GM12873 (cell line): ENCODE measurements around the gene LHX5.

Source experiments
- TF ChIP-seq, protein P1 (sequence below): IDR thresholded peaks from 2 replicates; pipeline ENCODE4 v1.5.1; 2012; ENCODE audit warnings: low read depth, mild to moderate bottlenecking, moderate library complexity, low read length, control low read depth; ENCODE audit not compliant: insufficient read depth; ENCODE audit errors: missing control alignments

The LHX5 gene

DNA sequence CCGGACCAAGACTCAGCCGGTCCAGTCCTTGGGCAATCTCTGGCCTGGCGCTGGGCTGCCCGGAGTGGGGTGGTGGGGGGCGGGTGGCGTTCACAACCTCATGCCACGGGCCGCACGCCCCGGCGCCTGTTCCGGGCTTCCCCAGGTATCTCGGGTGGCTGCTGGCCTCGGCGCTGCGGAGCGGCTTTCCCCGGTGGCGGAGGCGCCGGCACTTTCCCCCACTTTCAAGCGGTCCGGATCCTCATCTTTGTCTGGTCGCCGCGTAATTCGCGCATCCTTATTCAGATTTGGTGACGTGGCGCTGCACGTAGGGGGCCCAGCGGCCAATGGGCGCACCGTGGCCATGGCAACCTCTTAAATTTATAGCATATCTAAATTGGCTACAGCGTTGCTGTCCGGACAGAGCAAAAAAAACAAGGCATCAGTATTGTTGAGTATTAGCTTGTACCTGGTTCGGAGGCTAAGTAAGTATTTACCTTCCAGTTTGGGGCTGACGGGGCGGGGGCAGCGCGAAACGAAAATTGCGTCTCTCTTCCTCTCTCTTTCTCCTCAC is at the start of gene LHX5:
LHX5 (minus strand) TSS at position 253 of the 553 bp plus-strand sequence. CDS start 373 bp downstream, outside the sequence.
- TF ChIP-seq, protein P1, sequence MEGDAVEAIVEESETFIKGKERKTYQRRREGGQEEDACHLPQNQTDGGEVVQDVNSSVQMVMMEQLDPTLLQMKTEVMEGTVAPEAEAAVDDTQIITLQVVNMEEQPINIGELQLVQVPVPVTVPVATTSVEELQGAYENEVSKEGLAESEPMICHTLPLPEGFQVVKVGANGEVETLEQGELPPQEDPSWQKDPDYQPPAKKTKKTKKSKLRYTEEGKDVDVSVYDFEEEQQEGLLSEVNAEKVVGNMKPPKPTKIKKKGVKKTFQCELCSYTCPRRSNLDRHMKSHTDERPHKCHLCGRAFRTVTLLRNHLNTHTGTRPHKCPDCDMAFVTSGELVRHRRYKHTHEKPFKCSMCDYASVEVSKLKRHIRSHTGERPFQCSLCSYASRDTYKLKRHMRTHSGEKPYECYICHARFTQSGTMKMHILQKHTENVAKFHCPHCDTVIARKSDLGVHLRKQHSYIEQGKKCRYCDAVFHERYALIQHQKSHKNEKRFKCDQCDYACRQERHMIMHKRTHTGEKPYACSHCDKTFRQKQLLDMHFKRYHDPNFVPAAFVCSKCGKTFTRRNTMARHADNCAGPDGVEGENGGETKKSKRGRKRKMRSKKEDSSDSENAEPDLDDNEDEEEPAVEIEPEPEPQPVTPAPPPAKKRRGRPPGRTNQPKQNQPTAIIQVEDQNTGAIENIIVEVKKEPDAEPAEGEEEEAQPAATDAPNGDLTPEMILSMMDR: no peak

DNA sequence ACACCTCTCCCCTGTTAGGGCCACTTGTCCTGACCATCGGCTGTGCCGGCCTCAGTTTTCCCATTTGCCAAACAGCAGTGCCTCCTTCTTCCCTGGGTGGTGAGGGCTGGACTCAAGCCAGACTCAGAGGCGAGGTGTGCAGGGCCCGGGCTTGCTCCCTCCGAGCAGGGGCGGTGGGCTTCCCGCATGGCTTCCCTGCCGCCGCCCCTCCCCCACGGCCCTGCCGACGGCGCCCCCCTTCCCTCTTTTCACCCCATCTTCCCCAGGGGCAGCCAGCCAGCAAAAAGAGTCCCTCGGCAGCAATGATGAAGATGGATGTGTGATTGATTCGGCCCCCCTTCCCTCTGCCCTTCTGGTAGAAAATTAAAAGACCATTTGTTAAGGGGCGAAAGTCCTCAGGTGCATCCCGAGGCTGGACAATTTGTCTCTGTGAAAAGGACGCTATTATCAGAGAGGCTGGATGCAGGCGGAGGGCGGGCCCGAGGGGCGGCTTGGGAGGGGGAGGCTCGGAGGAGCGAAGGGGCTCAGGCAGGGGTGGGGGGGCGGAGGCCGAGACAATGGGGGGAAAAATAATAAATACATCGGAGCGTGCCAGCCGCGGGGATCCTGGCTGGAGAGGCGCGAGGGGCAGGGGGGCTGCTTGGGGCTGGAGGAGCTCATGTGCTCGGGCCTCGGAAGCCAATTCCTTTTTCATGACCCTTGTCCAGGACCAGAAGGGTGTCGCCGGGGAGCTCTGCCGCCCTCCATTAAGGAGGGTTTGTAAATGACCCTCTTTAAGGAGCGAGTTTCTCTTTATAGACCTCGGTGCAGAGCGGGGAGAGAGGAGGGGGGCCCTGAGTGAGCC is 48.0 kb upstream of the LHX5 start:
- TF ChIP-seq, protein P1: no peak

GRCh38 chr12:113515082-113515856 is 43.6 kb upstream of the LHX5 start:
- TF ChIP-seq, protein P1: no peak

GRCh38 chr12:113514602-113515001 is 42.9 kb upstream of the LHX5 start:
- TF ChIP-seq, protein P1: no peak

- TF ChIP-seq, protein P1: no peak
These were observed 40.9 kb upstream of the LHX5 start for GRCh38 chr12:113512568-113512967.

DNA sequence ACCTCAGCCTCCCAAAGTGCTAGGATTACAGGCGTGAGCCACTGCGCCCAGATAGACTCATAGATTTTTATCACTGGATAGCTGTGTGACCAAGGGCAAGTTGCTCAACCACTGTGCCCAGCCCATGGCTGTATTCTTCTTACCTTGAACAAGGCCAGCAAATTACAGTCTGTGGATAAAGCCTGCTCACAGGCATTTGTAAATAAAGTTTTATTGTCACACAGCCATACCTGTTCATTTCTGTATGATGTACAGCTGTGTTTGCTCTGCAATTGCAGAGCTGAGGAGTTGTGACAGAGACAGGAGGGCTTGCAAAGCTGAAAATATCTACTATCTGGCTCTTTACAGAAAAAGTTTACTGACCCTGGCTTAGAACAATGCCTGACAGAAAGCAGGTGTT is 35.2 kb upstream of the LHX5 start:
- TF ChIP-seq, protein P1: no peak

- TF ChIP-seq, protein P1: no peak
These were observed 34.3 kb upstream of the LHX5 start for GRCh38 chr12:113505941-113506340.
